Daoy (cell line): Measurements from ENCODE around the gene IFNA2. TPM values are rescaled to one million over a fixed set of nuclear protein-coding genes. Genes with fewer than 3 reads are reported as not detected.
"Not testable (repeated sequence)": the region's sequence is repeated elsewhere in the genome, so short reads cannot be mapped to it uniquely, and the experiment has no call there.

Experiments used
- DNase-seq: peaks from one replicate; pipeline ENCODE4 v3.0.0-alpha.2; 2015; ENCODE audit warnings: low read depth
- total RNA-seq: library from RNA; depleted of rRNA; stranded (reverse); fragments of >200 nt; shearing (Covaris generic); gene quantifications from 2 replicates; pipeline ENCODE4 v1.2.3, GENCODE V29; 2014; rRNA removed

IFNA2 gene
- total RNA-seq, 1 experiment from 2014 or later: not detected

- DNase-seq: no peak
These were observed 3.5 kb downstream of the IFNA2 start for GRCh38 chr9:21381448-21382339.

GRCh38 chr9:21371467-21371866 lies 13.7 kb downstream of the IFNA2 start:
- not testable (repeated sequence) for DNase-seq

GRCh38 chr9:21367957-21368356 lies 17.2 kb downstream of the IFNA2 start, which contains the start of gene IFNA13:
TSS of gene IFNA13 (minus strand) at chr9:21368057. CDS start at chr9:21368010, 47 bp downstream.
- no peak for DNase-seq

- DNase-seq: not testable (repeated sequence)
These were observed 18.0 kb downstream of the IFNA2 start for GRCh38 chr9:21367169-21367568.

DNA sequence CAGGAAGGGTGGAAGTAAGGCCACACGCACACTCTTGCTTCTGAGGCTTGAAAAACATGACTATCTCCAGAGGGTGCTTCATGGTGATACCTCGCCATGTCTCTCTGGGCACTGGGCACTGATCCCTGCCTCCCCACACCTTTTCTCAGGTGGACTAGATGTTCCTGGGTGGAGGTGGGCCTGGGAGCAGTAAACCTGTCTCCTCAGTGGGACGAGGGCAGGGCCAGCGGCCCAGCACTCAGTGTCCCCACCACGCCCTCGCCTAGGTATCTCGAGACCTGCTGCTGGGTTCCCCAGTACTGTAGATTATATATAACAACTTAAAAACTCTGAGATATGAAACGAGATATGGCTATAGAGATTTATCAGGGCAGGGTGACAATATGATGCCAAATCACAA lies 22.9 kb downstream of the IFNA2 start:
- no peak for DNase-seq

GRCh38 chr9:21357479-21358460 lies 27.4 kb downstream of the IFNA2 start:
- DNase-seq: no peak

GRCh38 chr9:21350787-21351186 lies 34.4 kb downstream of the IFNA2 start, which contains the start of gene IFNA6:
TSS of gene IFNA6 (minus strand) at chr9:21350887. CDS start at chr9:21350887, 0 bp downstream.
- no peak for DNase-seq

DNA sequence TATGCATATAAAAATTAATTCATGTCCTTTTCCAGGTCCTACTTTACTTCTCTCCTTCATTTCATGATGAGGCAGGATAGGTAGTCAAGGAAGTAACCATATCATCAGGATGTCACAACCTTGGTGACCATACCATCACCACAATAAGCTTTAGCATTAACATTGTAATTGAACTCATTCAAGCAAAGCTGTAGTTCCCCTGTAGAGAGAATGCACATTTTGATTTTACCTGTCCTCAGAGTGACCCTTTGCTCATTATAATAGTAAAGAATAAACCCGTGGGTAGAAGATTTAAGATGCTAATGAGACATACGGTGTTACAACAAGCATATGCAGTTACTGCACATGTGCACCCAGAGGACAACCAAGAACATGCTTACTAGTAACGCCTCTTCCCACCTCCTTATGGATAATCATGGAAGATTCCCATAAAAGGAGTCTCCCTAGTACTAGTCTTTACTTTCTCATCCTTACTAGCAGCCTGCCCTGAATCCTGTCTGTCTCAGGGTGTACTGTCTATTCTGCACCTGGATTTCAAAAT lies 36.7 kb downstream of the IFNA2 start:
- DNase-seq: no peak

GRCh38 chr9:21340735-21341134 lies 44.5 kb downstream of the IFNA2 start:
- no peak for DNase-seq

- DNase-seq: no peak
These were observed 48.7 kb downstream of the IFNA2 start for GRCh38 chr9:21336457-21336856.

GRCh38 chr9:21334701-21335632 lies 50.2 kb downstream of the IFNA2 start, which contains the start of gene KLHL9:
TSS of gene KLHL9 (minus strand) at chr9:21335404. CDS start at chr9:21334859, 545 bp downstream.
- DNase-seq: no peak

Other genes with a start within 250 kb of the IFNA2 start
- not detected in 2 replicates for gene IFNW1, start 243.6 kb downstream of the IFNA2 start, total RNA-seq
- gene IFNA21, start 218.7 kb downstream of the IFNA2 start, total RNA-seq: not detected in 2 replicates
- not detected in 2 replicates for gene IFNA4, start 197.8 kb downstream of the IFNA2 start, total RNA-seq
- not detected in 2 replicates for gene IFNA7, start 183.2 kb downstream of the IFNA2 start, total RNA-seq
- not detected in 2 replicates for gene IFNA10, start 178.3 kb downstream of the IFNA2 start, total RNA-seq
- gene IFNA16, start 168.1 kb downstream of the IFNA2 start, total RNA-seq: not detected in 2 replicates
- not detected in 2 replicates for gene IFNA17, start 157.2 kb downstream of the IFNA2 start, total RNA-seq
- not detected in 2 replicates for gene IFNA14, start 145.4 kb downstream of the IFNA2 start, total RNA-seq
- not detected in 2 replicates for gene IFNA5, start 80.1 kb downstream of the IFNA2 start, total RNA-seq
- not detected in 2 replicates for gene KLHL9, start 50.0 kb downstream of the IFNA2 start, total RNA-seq
- gene IFNA6, start 34.5 kb downstream of the IFNA2 start, total RNA-seq: not detected in 2 replicates
- gene IFNA13, start 17.3 kb downstream of the IFNA2 start, total RNA-seq: not detected in 2 replicates
- not detected in 2 replicates for gene IFNA8, start 23.7 kb upstream of the IFNA2 start, total RNA-seq
- not detected in 2 replicates for gene IFNA1, start 55.0 kb upstream of the IFNA2 start, total RNA-seq
- not detected in 2 replicates for gene IFNE, start 96.9 kb upstream of the IFNA2 start, total RNA-seq